Neuronal stem cell (in vitro differentiated cells): ENCODE data around the gene CCDC160.
"Not testable (repeated sequence)": the region's sequence is repeated elsewhere in the genome, so short reads cannot be mapped to it uniquely, and the experiment has no call there.

Source experiments
- DNase-seq: peaks from one replicate; pipeline ENCODE4 v3.0.0-alpha.2; 2013; ENCODE audit warnings: low spot score
- H2AFZ ChIP-seq: one replicate; pipeline ENCODE4 v1.6.1; 2013; ENCODE audit warnings: mild to moderate bottlenecking, low read length, inconsistent platforms
- H2AK5ac ChIP-seq: 2 replicates; pipeline ENCODE4 v1.6.1; 2013; ENCODE audit warnings: low read depth, mild to moderate bottlenecking, inconsistent platforms, low read length, moderate library complexity, mixed read lengths
- H2BK120ac ChIP-seq: 2 replicates; pipeline ENCODE4 v1.6.1; 2013; ENCODE audit warnings: low read depth, mild to moderate bottlenecking, inconsistent platforms, low read length, moderate library complexity, mixed read lengths
- H2BK12ac ChIP-seq: one replicate; pipeline ENCODE4 v1.6.1; 2013; ENCODE audit warnings: low read length, inconsistent platforms
- H2BK15ac ChIP-seq: 2 replicates; pipeline ENCODE4 v1.6.1; 2013; ENCODE audit warnings: mild to moderate bottlenecking, low read length, inconsistent platforms, mixed read lengths
- H2BK5ac ChIP-seq: one replicate; pipeline ENCODE4 v1.6.1; 2013; ENCODE audit warnings: inconsistent platforms, mild to moderate bottlenecking, low read length, moderate library complexity
- H3K14ac ChIP-seq: one replicate; pipeline ENCODE4 v1.6.1; 2013; ENCODE audit warnings: low read length, inconsistent platforms
- H3K18ac ChIP-seq: 2 replicates; pipeline ENCODE4 v1.6.1; 2013; ENCODE audit warnings: low read length, inconsistent platforms
- H3K23ac ChIP-seq: 2 replicates; pipeline ENCODE4 v1.6.1; 2013; ENCODE audit warnings: low read depth, mild to moderate bottlenecking, mixed read lengths, low read length, inconsistent platforms; ENCODE audit not compliant: poor library complexity
- H3K27ac ChIP-seq: replicated peaks from 3 replicates; pipeline ENCODE4 v1.5.1; 2013; ENCODE audit warnings: low read length, inconsistent platforms
- H3K27me3 ChIP-seq, 3 experiments: 2 replicates each; pipeline ENCODE4 v1.6.1; 2013; ENCODE audit warnings: low read length in 3 of 3, mild to moderate bottlenecking in 2 of 3, inconsistent platforms in 1 of 3, low read depth in 1 of 3, mixed read lengths in 1 of 3, moderate library complexity in 1 of 3; ENCODE audit not compliant: control insufficient read depth in 3 of 3, insufficient read depth in 3 of 3
- H3K36me3 ChIP-seq, 2 donors: replicated peaks in 1 of 2; 2 replicates each; pipeline ENCODE4 v1.6.1; 2013; ENCODE audit warnings: low read length in 2 of 2; ENCODE audit not compliant: control insufficient read depth in 2 of 2, insufficient read depth in 2 of 2
- H3K4ac ChIP-seq: 2 replicates; pipeline ENCODE4 v1.6.1; 2013; ENCODE audit warnings: inconsistent platforms, mild to moderate bottlenecking, low read length, moderate library complexity
- H3K4me1 ChIP-seq, 2 donors: 1 replicate in 1 of 2; 2 replicates in 1 of 2; pipeline ENCODE4 v1.6.1; 2013; ENCODE audit warnings: low read length in 2 of 2, low read depth in 1 of 2; ENCODE audit not compliant: control insufficient read depth in 2 of 2, insufficient read depth in 1 of 2
- H3K4me2 ChIP-seq: one replicate; pipeline ENCODE4 v1.6.1; 2013; ENCODE audit warnings: mild to moderate bottlenecking, low read length, inconsistent platforms; ENCODE audit not compliant: insufficient read depth, poor library complexity, severe bottlenecking
- H3K4me3 ChIP-seq, 2 donors: 2 replicates each; pipeline ENCODE4 v1.5.1; 2013; ENCODE audit warnings: low read length in 2 of 2, mild to moderate bottlenecking in 2 of 2, inconsistent platforms in 1 of 2, moderate library complexity in 1 of 2
- H3K79me1 ChIP-seq: one replicate; pipeline ENCODE4 v1.6.1; 2013; ENCODE audit warnings: low read depth, mild to moderate bottlenecking, inconsistent platforms, low read length, moderate library complexity
- H3K9ac ChIP-seq: one replicate; pipeline ENCODE4 v1.6.1; 2013; ENCODE audit warnings: mild to moderate bottlenecking, low read depth, low read length, inconsistent platforms; ENCODE audit not compliant: poor library complexity
- H3K9me3 ChIP-seq, 2 donors: replicated peaks in 1 of 2; 2 replicates each; pipeline versions ENCODE3 to v1.6.1; 2013; ENCODE audit warnings: low read length in 2 of 2, mild to moderate bottlenecking in 2 of 2, inconsistent platforms in 1 of 2, low read depth in 1 of 2, mixed read lengths in 1 of 2, moderate library complexity in 1 of 2; ENCODE audit not compliant: control insufficient read depth in 2 of 2, insufficient read depth in 1 of 2
- H4K8ac ChIP-seq: one replicate; pipeline ENCODE4 v1.6.1; 2013; ENCODE audit warnings: low read depth, mild to moderate bottlenecking, inconsistent platforms, low read length, moderate library complexity
- H4K91ac ChIP-seq: one replicate; pipeline ENCODE4 v1.6.1; 2013; ENCODE audit warnings: low read length, low read depth, mild to moderate bottlenecking, inconsistent platforms; ENCODE audit not compliant: poor library complexity
- WGBS, 2 donors: extraction: QIAGEN DNeasy Blood & Tissue Kit; methylation state at CpG; one replicate each; pipeline ENCODE4 v1.1.7; 2013; ENCODE audit warnings: missing lambda C conversion rate in 2 of 2, mixed read lengths in 1 of 2; ENCODE audit not compliant: insufficient read length in 2 of 2, insufficient replicate concordance in 1 of 2; ENCODE audit errors: extremely low coverage in 2 of 2; 5-methylcytosine and 5-hydroxymethylcytosine counted together

Gene CCDC160

DNA sequence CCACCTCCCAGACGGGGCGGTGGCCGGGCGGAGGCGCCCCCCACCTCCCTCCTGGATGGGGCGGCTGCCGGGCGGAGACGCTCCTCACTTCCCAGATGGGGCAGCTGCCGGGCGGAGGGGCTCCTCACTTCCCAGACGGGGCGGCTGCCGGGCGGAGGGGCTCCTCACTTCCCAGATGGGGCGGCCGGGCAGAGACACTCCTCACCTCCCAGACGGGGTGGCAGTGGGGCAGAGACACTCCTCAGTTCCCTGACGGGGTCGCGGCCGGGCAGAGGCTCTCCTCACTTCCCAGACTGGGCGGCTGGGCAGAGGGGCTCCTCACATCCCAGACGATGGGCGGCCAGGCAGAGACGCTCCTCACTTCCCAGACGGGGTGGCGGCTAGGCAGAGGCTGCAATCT, 49.0 kb downstream of the CCDC160 start:
- WGBS, 2 donors, result no CpG with 5 or more reads among the region's 28 CpGs
- H2BK12ac ChIP-seq, DNase-seq: not testable (repeated sequence)

DNA sequence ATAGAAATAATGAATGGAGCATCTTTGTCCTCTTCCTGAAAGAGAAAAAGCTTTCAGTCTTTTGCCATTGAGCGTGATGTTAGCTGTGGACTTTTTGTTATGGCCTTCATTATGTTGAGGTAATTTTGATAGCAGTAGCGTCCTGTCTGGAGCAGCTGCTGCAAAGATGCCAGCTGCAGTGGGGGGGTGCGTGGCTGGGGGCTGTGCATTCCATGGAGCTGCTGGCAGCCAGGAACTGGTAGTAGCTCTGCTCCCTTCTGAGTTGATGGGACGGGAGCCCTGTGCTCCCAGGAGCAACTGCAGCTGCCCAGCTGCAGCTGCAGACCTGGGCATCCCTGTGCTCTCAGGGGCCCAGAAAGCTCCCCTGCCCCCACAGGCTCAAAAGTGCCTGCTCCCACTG, 50.4 kb downstream of the CCDC160 start:
- H3K79me1 ChIP-seq, result no peaks in the 10 kb centered on the region
- H2AK5ac ChIP-seq, result no peak overlapping the region
- no peaks in the 10 kb centered on the region for H3K36me3 ChIP-seq
- H3K27me3 ChIP-seq, result peaks cover 0 to 3% (median 0%) of the 10 kb centered on the region in 3 experiments
- H4K8ac ChIP-seq, result no peak overlapping the region
- H2AFZ ChIP-seq, result no peak overlapping the region
- H2BK5ac ChIP-seq, result no peak overlapping the region
- H3K14ac ChIP-seq, result no peak overlapping the region
- H3K18ac ChIP-seq, result no peak overlapping the region
- H2BK120ac ChIP-seq, result no peak overlapping the region
- H3K4me3 ChIP-seq, result no peak overlapping the region
- no peak overlapping the region for H4K91ac ChIP-seq
- no CpG with 5 or more reads among the region's 4 CpGs for WGBS, 2 donors
- no peak overlapping the region for H3K27ac ChIP-seq
- H3K9me3 ChIP-seq, result no peaks in the 10 kb centered on the region
- no peak overlapping the region for H2BK12ac ChIP-seq
- no peak overlapping the region for H3K4ac ChIP-seq
- no peak overlapping the region for H2BK15ac ChIP-seq
- no peak overlapping the region for H3K9ac ChIP-seq
- no peaks in the 10 kb centered on the region for H3K4me1 ChIP-seq
- H3K4me2 ChIP-seq, result no peak overlapping the region
- no peak for DNase-seq
- H3K23ac ChIP-seq, result no peak overlapping the region

More for the DNA sequence above, 49.0 kb downstream of the CCDC160 start:
- not testable (repeated sequence) for H2BK5ac ChIP-seq, H2AFZ ChIP-seq, H3K18ac ChIP-seq, H3K36me3 ChIP-seq, H3K4me3 ChIP-seq, H3K9ac ChIP-seq, H3K79me1 ChIP-seq, H4K8ac ChIP-seq, H4K91ac ChIP-seq, H3K14ac ChIP-seq, H3K4ac ChIP-seq, H3K4me2 ChIP-seq, H3K9me3 ChIP-seq, H3K27me3 ChIP-seq, H3K27ac ChIP-seq, H3K4me1 ChIP-seq, H2BK120ac ChIP-seq, H2BK15ac ChIP-seq, H2AK5ac ChIP-seq, H3K23ac ChIP-seq

DNA sequence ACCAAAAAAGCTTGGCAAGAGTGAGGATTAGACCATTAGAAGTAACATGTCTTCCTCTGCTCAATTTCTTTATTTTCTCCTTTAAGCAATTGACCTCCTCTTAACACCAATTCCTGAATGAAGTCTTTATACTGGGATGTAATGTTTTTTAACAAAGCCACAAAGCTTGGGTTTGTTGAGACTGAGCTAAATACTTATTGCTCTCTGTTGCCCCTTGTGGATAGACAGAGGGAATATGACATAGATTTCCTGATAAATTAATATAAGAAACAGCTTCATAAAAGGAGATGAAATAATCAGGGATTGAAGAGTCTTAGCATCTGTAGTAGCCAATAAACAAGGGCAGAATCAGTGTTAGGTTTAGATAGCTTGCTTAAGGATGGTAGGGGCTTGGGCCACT, 57.6 kb downstream of the CCDC160 start:
- Histone ChIP-seq H3K9ac (no peak overlapping the region), H3K4ac (no peak overlapping the region), H2AFZ (no peak overlapping the region), H4K91ac (no peak overlapping the region), H3K4me3 (no peak overlapping the region), H3K9me3 (no peaks in the 10 kb centered on the region), H3K14ac (no peak overlapping the region), H2BK12ac (no peak overlapping the region), H2BK120ac (no peak overlapping the region), H3K23ac (no peak overlapping the region), H3K27ac (no peak overlapping the region), H2BK5ac (no peak overlapping the region), H2AK5ac (no peak overlapping the region), H2BK15ac (no peak overlapping the region), H3K4me1 (no peaks in the 10 kb centered on the region), H3K27me3 (peaks cover 0 to 9% (median 0%) of the 10 kb centered on the region in 3 experiments), H3K18ac (no peak overlapping the region), H3K79me1 (no peaks in the 10 kb centered on the region), H3K4me2 (no peak overlapping the region), H3K36me3 (no peaks in the 10 kb centered on the region), H4K8ac (no peak overlapping the region)
- no peak for DNase-seq
